ENCODE results near the gene HIVEP3.

DNA sequence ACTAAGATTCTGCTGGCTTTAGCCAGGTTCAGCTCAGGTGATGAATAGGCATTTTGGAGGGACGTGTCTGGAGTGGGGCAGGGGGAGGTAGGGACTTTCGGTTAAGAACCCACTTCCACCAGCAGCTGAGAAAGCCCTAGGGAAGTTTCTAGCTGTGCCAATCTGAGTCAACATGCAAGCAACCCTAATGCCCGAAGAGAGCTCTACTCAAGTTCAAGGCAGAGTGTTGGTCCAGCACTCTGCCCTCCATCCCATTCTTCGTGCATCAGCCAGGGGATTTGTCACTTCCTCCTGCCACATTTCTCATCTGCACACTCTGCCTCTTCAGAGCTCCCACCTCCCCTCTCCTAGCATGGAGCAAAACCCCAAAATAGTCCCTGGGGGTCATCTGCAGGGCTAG lies 208.8 kb downstream of the HIVEP3 start:
- TF ChIP-seq, protein P1, sequence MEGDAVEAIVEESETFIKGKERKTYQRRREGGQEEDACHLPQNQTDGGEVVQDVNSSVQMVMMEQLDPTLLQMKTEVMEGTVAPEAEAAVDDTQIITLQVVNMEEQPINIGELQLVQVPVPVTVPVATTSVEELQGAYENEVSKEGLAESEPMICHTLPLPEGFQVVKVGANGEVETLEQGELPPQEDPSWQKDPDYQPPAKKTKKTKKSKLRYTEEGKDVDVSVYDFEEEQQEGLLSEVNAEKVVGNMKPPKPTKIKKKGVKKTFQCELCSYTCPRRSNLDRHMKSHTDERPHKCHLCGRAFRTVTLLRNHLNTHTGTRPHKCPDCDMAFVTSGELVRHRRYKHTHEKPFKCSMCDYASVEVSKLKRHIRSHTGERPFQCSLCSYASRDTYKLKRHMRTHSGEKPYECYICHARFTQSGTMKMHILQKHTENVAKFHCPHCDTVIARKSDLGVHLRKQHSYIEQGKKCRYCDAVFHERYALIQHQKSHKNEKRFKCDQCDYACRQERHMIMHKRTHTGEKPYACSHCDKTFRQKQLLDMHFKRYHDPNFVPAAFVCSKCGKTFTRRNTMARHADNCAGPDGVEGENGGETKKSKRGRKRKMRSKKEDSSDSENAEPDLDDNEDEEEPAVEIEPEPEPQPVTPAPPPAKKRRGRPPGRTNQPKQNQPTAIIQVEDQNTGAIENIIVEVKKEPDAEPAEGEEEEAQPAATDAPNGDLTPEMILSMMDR (IDR thresholded peaks at IDR 0.05), result no peak
- no peak for TF ChIP-seq POLR2A (IDR thresholded peaks at IDR 0.05)

All from esophagus squamous epithelium (tissue), 4 donors.